ENCODE measurements around the gene DNAH10.

The DNAH10 gene

GRCh38 chr12:123734268-123734667 is 27.8 kb upstream of the DNAH10 start:
- TF ChIP-seq MAX (IDR thresholded peaks at IDR 0.05), result no peak

- TF ChIP-seq ZBTB7A (IDR thresholded peaks at IDR 0.05; ENCODE audit: low read depth), result no peak
- TF ChIP-seq MAX (IDR thresholded peaks at IDR 0.05), result no peak
- no peak for TF ChIP-seq USF1 (IDR thresholded peaks at IDR 0.05)
- no peak for TF ChIP-seq CEBPB (IDR thresholded peaks at IDR 0.05)
- no peak for TF ChIP-seq EGR1 (IDR thresholded peaks at IDR 0.05)
- TF ChIP-seq TEAD4 (IDR thresholded peaks at IDR 0.05), result no peak
- TF ChIP-seq RAD21 (IDR thresholded peaks at IDR 0.05; ENCODE audit: low read depth), result no peak
- TF ChIP-seq NFIC (IDR thresholded peaks at IDR 0.05), result no peak
- no peak for TF ChIP-seq TAF1 (IDR thresholded peaks at IDR 0.05; ENCODE audit: low read depth)
- no peak for TF ChIP-seq EP300 (IDR thresholded peaks at IDR 0.05; ENCODE audit: borderline replicate concordance)
- TF ChIP-seq REST (IDR thresholded peaks at IDR 0.05; ENCODE audit: low read depth), result no peak
- TF ChIP-seq CREB1 (IDR thresholded peaks at IDR 0.05; ENCODE audit: low read depth), result no peak
- no peak for TF ChIP-seq YY1 (IDR thresholded peaks at IDR 0.05; ENCODE audit: low read depth)
- no peak for TF ChIP-seq FOXM1 (IDR thresholded peaks at IDR 0.05; ENCODE audit: borderline replicate concordance, low read depth)
- no peak for TF ChIP-seq TCF12 (IDR thresholded peaks at IDR 0.05; ENCODE audit: low read depth)
Measured at GRCh38 chr12:123741937-123742572, 20.0 kb upstream of the DNAH10 start.

GRCh38 chr12:123743002-123743401 is 19.1 kb upstream of the DNAH10 start:
- TF ChIP-seq TEAD4 (IDR thresholded peaks at IDR 0.05) (no peak), TCF12 (IDR thresholded peaks at IDR 0.05; ENCODE audit: low read depth) (no peak), REST (IDR thresholded peaks at IDR 0.05; ENCODE audit: low read depth) (no peak), EGR1 (IDR thresholded peaks at IDR 0.05) (no peak), YY1 (IDR thresholded peaks at IDR 0.05; ENCODE audit: low read depth) (no peak), MAX (IDR thresholded peaks at IDR 0.05) (no peak), CEBPB (IDR thresholded peaks at IDR 0.05) (no peak), ZBTB7A (IDR thresholded peaks at IDR 0.05; ENCODE audit: low read depth) (no peak), TAF1 (IDR thresholded peaks at IDR 0.05; ENCODE audit: low read depth) (no peak), CREB1 (IDR thresholded peaks at IDR 0.05; ENCODE audit: low read depth) (no peak), RAD21 (IDR thresholded peaks at IDR 0.05; ENCODE audit: low read depth) (no peak), EP300 (IDR thresholded peaks at IDR 0.05; ENCODE audit: borderline replicate concordance) (no peak), FOXM1 (IDR thresholded peaks at IDR 0.05; ENCODE audit: borderline replicate concordance, low read depth) (no peak), USF1 (IDR thresholded peaks at IDR 0.05) (no peak), NFIC (IDR thresholded peaks at IDR 0.05) (no peak)

GRCh38 chr12:123744836-123745235 is 17.3 kb upstream of the DNAH10 start:
- no peak for TF ChIP-seq EP300 (IDR thresholded peaks at IDR 0.05; ENCODE audit: borderline replicate concordance)
- no peak for TF ChIP-seq CEBPB (IDR thresholded peaks at IDR 0.05)
- no peak for TF ChIP-seq CREB1 (IDR thresholded peaks at IDR 0.05; ENCODE audit: low read depth)
- no peak for TF ChIP-seq USF1 (IDR thresholded peaks at IDR 0.05)
- no peak for TF ChIP-seq ZBTB7A (IDR thresholded peaks at IDR 0.05; ENCODE audit: low read depth)
- no peak for TF ChIP-seq FOXM1 (IDR thresholded peaks at IDR 0.05; ENCODE audit: borderline replicate concordance, low read depth)

- TF ChIP-seq EP300 (IDR thresholded peaks at IDR 0.05; ENCODE audit: borderline replicate concordance), result no peak
- no peak for TF ChIP-seq CEBPB (IDR thresholded peaks at IDR 0.05)
- no peak for TF ChIP-seq USF1 (IDR thresholded peaks at IDR 0.05)
- no peak for TF ChIP-seq FOXM1 (IDR thresholded peaks at IDR 0.05; ENCODE audit: borderline replicate concordance, low read depth)
- no peak for TF ChIP-seq NFIC (IDR thresholded peaks at IDR 0.05)
- no peak for TF ChIP-seq REST (IDR thresholded peaks at IDR 0.05; ENCODE audit: low read depth)
- TF ChIP-seq TAF1 (IDR thresholded peaks at IDR 0.05; ENCODE audit: low read depth), result no peak
- no peak for TF ChIP-seq EGR1 (IDR thresholded peaks at IDR 0.05)
- no peak for TF ChIP-seq CREB1 (IDR thresholded peaks at IDR 0.05; ENCODE audit: low read depth)
- TF ChIP-seq ZBTB7A (IDR thresholded peaks at IDR 0.05; ENCODE audit: low read depth), result no peak
- no peak for TF ChIP-seq RAD21 (IDR thresholded peaks at IDR 0.05; ENCODE audit: low read depth)
- no peak for TF ChIP-seq YY1 (IDR thresholded peaks at IDR 0.05; ENCODE audit: low read depth)
- TF ChIP-seq MAX (IDR thresholded peaks at IDR 0.05), result no peak
- no peak for TF ChIP-seq TEAD4 (IDR thresholded peaks at IDR 0.05)
- no peak for TF ChIP-seq TCF12 (IDR thresholded peaks at IDR 0.05; ENCODE audit: low read depth)
Measured at GRCh38 chr12:123747309-123747708, 14.8 kb upstream of the DNAH10 start.

All from Ishikawa (cell line).